Pancreas (tissue), 10 donors: ENCODE results near the gene YJEFN3. TPM values are rescaled to one million over a fixed set of nuclear protein-coding genes. Genes with fewer than 3 reads are reported as not detected.
A peak's percentile ranks its signal among the peaks of the same experiment; 100 is the strongest.

Experiments
- ATAC-seq, 4 donors: fragments of 200-7000 bp; cut with Tn5 transposase; one replicate each; pipeline versions ENCODE4 v1.8.0 to v1.9.1; 2020; ENCODE audit warnings: mild to moderate bottlenecking in 4 of 4, moderate library complexity in 4 of 4
- DNase-seq, 6 donors: peaks; one replicate each; pipeline ENCODE4 v3.0.0-alpha.2; 2020
- FAIRE-seq: peaks from 2 replicates; lab custom pipeline; 2012; peaks lifted over from hg19 to GRCh38; lab: Jason Lieb, UNC
- H3K27ac ChIP-seq, 4 donors: fragments of 200-600 bp; sonication (generic); 1 replicate in 3 of 4; 2 replicates in 1 of 4; pipeline versions ENCODE4 v1.5.0 to v1.8.0; 2020
- H3K27me3 ChIP-seq, 4 donors: fragments of 200-600 bp; one replicate each; pipeline ENCODE4 v1.8.0; 2021
- H3K36me3 ChIP-seq, 3 donors: fragments of 200-600 bp; sonication (generic) in 1 of 3; one replicate each; pipeline versions ENCODE4 v1.5.0 to v1.8.0; 2020 to 2021
- H3K4me1 ChIP-seq, 3 donors: fragments of 200-600 bp; one replicate each; pipeline ENCODE4 v1.8.0; 2021
- H3K4me3 ChIP-seq, 4 donors: fragments of 200-600 bp; sonication (generic) in 2 of 4; one replicate each; pipeline versions ENCODE4 v1.5.0 to v1.8.0; 2020 to 2021
- H3K9me3 ChIP-seq, 4 donors: fragments of 200-600 bp; one replicate each; pipeline ENCODE4 v1.8.0; 2021
- CTCF ChIP-seq, 4 donors: fragments of 200-600 bp; sonication (generic) in 3 of 4; IDR thresholded peaks; one replicate each; pipeline versions ENCODE4 v1.5.0 to v1.8.0; 2021; ENCODE audit warnings: antibody characterized with exemption in 4 of 4
- WGBS, 2 donors: extraction: QIAGEN DNeasy Blood & Tissue Kit; methylation state at CpG; one replicate each; pipeline ENCODE4 v1.1.7; 2013; 5-methylcytosine and 5-hydroxymethylcytosine counted together
- intact Hi-C, 3 donors: fragments of 100-400 bp; cut with DNase I; formaldehyde crosslinking; loops; one replicate each; pipeline versions ENCODE4 v1.11.1 to v1.14.2; 2022
- polyA plus RNA-seq, 2 donors: library from polyadenylated mRNA; stranded (reverse); fragments of 200-250 nt; gene quantifications; one replicate each; pipeline ENCODE4 v1.2.3, GENCODE V29; 2013
- total RNA-seq, 6 donors: library from RNA; stranded (reverse); fragmentation: NEBNext Ultra II Directional in 4 of 6; extraction: Animal tissue kit (Norgen Biotek cat#: 25700) in 4 of 6; gene quantifications; one replicate each; pipeline versions ENCODE4 v1.2.1 to v1.2.4, GENCODE V29; 2021 to 2023
- donor health status: healthy with polysubstance abuse.
- donor health status: DM: no; HTN: no; CAD: no; lungs with moderate emphysema.
- donor health status: DM: no; HTN: no; CAD: no.
- donor health status: control.
- donor health status: control.
- donor health status: Bipolar disorder and iron deficiency.
- donor health status: DM: yes; HTN: yes; CAD: no.
- donor health status: DM: no; HTN: no; CAD: no.
- donor health status: DM: no; HTN: no; CAD: no.
- donor health status: DM: yes; HTN: yes; CAD: no.

YJEFN3 gene
- total and polyA plus RNA-seq, 8 donors = 0.76 to 38.8 (median 2.3) TPM

GRCh38 chr19:19488875-19489690 is 39.6 kb upstream of the YJEFN3 start:
- TF ChIP-seq CTCF (IDR thresholded peaks at IDR 0.05) = no peak
- intact Hi-C loops = loop anchor here in 2 of 3 donors (5.0 to 10.0 kb wide), 2 partner anchors 114 to 117 kb away; no protein-coding TSS in a partner anchor
- Histone ChIP-seq H3K9me3 (no peaks in the 10 kb centered on the region), H3K36me3 (peaks cover 0 to 4% (median 2%) of the 10 kb centered on the region in 3 donors), H3K27ac (peak overlapping the region; percentile 59 to 73 (median 68)), H3K4me3 (no peak overlapping the region), H3K4me1 (peaks cover 20 to 34% (median 31%) of the 10 kb centered on the region in 3 donors), H3K27me3 (no peaks in the 10 kb centered on the region)
- FAIRE-seq (peak; percentile 9), DNase-seq (peak in 5 of 6 donors; percentile 60 to 83 (median 73)), ATAC-seq (peak; percentile 39 to 76 (median 70))
- WGBS, 2 donors = 37 to 42% methylated on average over 14 of the region's 14 CpGs

- peak in 2 of 6 donors; percentile 37 to 57 for DNase-seq
- Histone ChIP-seq H3K4me1 (peaks cover 20 to 34% (median 31%) of the 10 kb centered on the region in 3 donors), H3K4me3 (no peak overlapping the region), H3K36me3 (peaks cover 0 to 10% (median 9%) of the 10 kb centered on the region in 3 donors), H3K27ac (peak overlapping the region; percentile 59 to 73 (median 68)), H3K9me3 (no peaks in the 10 kb centered on the region), H3K27me3 (no peaks in the 10 kb centered on the region)
- intact Hi-C loops = loop anchor here (5.0 to 10.0 kb wide), 3 partner anchors 115 to 133 kb away; no protein-coding TSS in a partner anchor
- ATAC-seq = peak; percentile 17 to 35 (median 24)
- FAIRE-seq = no peak
- TF ChIP-seq CTCF (IDR thresholded peaks at IDR 0.05) = no peak
- WGBS, 2 donors = 32 to 39% methylated on average over 9 of the region's 9 CpGs
Measured at GRCh38 chr19:19489804-19490204, 38.9 kb upstream of the YJEFN3 start.

- peaks cover 0 to 10% (median 10%) of the 10 kb centered on the region in 3 donors for H3K36me3 ChIP-seq
- DNase-seq (peak; percentile 70 to 88 (median 76)), ATAC-seq (peak; percentile 62 to 83 (median 76)), FAIRE-seq (peak; percentile 64)
- peaks cover 20 to 34% (median 31%) of the 10 kb centered on the region in 3 donors for H3K4me1 ChIP-seq
- no peaks in the 10 kb centered on the region for H3K27me3 ChIP-seq
- peak overlapping the region; percentile 59 to 73 (median 68) for H3K27ac ChIP-seq
- H3K4me3 ChIP-seq = no peak overlapping the region
- intact Hi-C loops = loop anchor here in 1 of 3 donors (5.0 kb wide), 1 partner anchor 133 kb away; no protein-coding TSS in a partner anchor
- no peaks in the 10 kb centered on the region for H3K9me3 ChIP-seq
- peak; percentile 59 to 88 (median 80) for TF ChIP-seq CTCF (IDR thresholded peaks at IDR 0.05)
- WGBS, 2 donors = 21 to 24% methylated on average over 20 of the region's 20 CpGs
Measured at GRCh38 chr19:19490214-19490968, 38.3 kb upstream of the YJEFN3 start.

GRCh38 chr19:19491321-19492025 is 37.2 kb upstream of the YJEFN3 start:
- intact Hi-C loops = loop anchor here in 1 of 3 donors (5.0 kb wide), 1 partner anchor 134 kb away; no protein-coding TSS in a partner anchor

More at GRCh38 chr19:19491321-19492025, 37.2 kb upstream of the YJEFN3 start:
- H3K4me3 ChIP-seq = no peak overlapping the region
- 68% methylated on average over 15 of the region's 15 CpGs for WGBS, 2 donors
- H3K4me1 ChIP-seq = peaks cover 20 to 34% (median 31%) of the 10 kb centered on the region in 3 donors
- DNase-seq = peak in 1 of 6 donors; percentile 55
- no peaks in the 10 kb centered on the region for H3K9me3 ChIP-seq
- no peak overlapping the region for H3K27ac ChIP-seq
- no peak for TF ChIP-seq CTCF (IDR thresholded peaks at IDR 0.05)
- no peak for FAIRE-seq
- ATAC-seq = no peak
- H3K27me3 ChIP-seq = no peaks in the 10 kb centered on the region
- peaks cover 0 to 18% (median 10%) of the 10 kb centered on the region in 3 donors for H3K36me3 ChIP-seq
